Adrenal gland (tissue), 5 donors: ENCODE data around the gene ARHGEF38.

Experiments used
- POLR2A ChIP-seq, 2 donors: fragments of 450-650 bp; IDR thresholded peaks; one replicate each; pipeline ENCODE4 v1.6.1; 2017; ENCODE audit warnings: antibody characterized with exemption in 2 of 2, mild to moderate bottlenecking in 2 of 2, moderate library complexity in 1 of 2
- TF ChIP-seq, protein P1 (sequence below), 6 experiments: fragments of 450-650 bp in 4 of 6; fragments of 200-600 bp in 2 of 6; sonication (generic) in 1 of 6; IDR thresholded peaks; 1 replicate in 5 of 6; 2 replicates in 1 of 6; pipeline versions ENCODE4 v1.5.1 to v1.8.0; 2016 to 2021; ENCODE audit warnings: antibody characterized with exemption in 6 of 6, mild to moderate bottlenecking in 2 of 6, moderate library complexity in 1 of 6
- donor health status: DM: no; HTN: no; CAD: no.

DNA sequence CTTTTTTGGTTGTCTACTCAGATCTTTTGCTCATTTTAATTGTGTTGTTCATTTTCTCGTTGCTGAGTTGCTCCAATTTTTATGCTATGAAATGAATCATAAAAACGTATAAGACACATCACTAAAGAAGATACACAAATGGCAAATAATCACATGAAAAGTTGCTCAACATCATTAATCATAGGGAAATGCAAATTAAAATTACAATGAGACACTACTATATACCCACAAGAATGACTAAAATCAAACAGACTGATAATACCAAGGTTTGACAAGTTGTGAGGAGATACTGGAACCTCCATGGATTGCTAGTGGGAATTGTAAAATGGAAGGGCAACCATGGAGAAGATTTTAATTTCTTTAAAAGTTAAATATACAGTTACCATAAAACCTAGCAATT, 173.2 kb downstream of the ARHGEF38 start:
- TF ChIP-seq, protein P1, sequence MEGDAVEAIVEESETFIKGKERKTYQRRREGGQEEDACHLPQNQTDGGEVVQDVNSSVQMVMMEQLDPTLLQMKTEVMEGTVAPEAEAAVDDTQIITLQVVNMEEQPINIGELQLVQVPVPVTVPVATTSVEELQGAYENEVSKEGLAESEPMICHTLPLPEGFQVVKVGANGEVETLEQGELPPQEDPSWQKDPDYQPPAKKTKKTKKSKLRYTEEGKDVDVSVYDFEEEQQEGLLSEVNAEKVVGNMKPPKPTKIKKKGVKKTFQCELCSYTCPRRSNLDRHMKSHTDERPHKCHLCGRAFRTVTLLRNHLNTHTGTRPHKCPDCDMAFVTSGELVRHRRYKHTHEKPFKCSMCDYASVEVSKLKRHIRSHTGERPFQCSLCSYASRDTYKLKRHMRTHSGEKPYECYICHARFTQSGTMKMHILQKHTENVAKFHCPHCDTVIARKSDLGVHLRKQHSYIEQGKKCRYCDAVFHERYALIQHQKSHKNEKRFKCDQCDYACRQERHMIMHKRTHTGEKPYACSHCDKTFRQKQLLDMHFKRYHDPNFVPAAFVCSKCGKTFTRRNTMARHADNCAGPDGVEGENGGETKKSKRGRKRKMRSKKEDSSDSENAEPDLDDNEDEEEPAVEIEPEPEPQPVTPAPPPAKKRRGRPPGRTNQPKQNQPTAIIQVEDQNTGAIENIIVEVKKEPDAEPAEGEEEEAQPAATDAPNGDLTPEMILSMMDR (IDR thresholded peaks at IDR 0.05): no peak
- TF ChIP-seq POLR2A (IDR thresholded peaks at IDR 0.05): no peak
